Stomach (tissue), 9 donors: ENCODE results near the gene NDST1. TPM values are rescaled to one million over a fixed set of nuclear protein-coding genes. Genes with fewer than 3 reads are reported as not detected.

Experiments
- DNase-seq, 2 donors: peaks; one replicate each; pipeline versions ENCODE4 v3.0.0 to v3.0.0-alpha.2; 2013 to 2019
- H3K27ac ChIP-seq, 5 donors: fragments of 200-600 bp in 4 of 5; sonication (generic) in 4 of 5; one replicate each; pipeline ENCODE4 v1.5.1; 2013 to 2019; ENCODE audit warnings: mild to moderate bottlenecking in 1 of 5, moderate library complexity in 1 of 5
- H3K27me3 ChIP-seq, 3 donors: fragments of 200-600 bp; sonication (generic); one replicate each; pipeline ENCODE4 v1.5.1; 2017 to 2019; ENCODE audit warnings: mixed run types in 1 of 3
- H3K36me3 ChIP-seq, 4 donors: fragments of 200-600 bp; sonication (generic); 1 replicate in 3 of 4; 2 replicates in 1 of 4; pipeline ENCODE4 v1.5.1; 2016 to 2019
- H3K4me1 ChIP-seq, 4 donors: fragments of 200-600 bp; sonication (generic); one replicate each; pipeline ENCODE4 v1.5.1; 2016 to 2019
- H3K4me3 ChIP-seq, 4 donors: fragments of 200-600 bp; sonication (generic) in 3 of 4; one replicate each; pipeline ENCODE4 v1.5.1; 2016 to 2019; ENCODE audit warnings: mild to moderate bottlenecking in 1 of 4
- H3K9me3 ChIP-seq, 4 donors: fragments of 200-600 bp; sonication (generic); one replicate each; pipeline ENCODE4 v1.5.1; 2016 to 2019
- EP300 ChIP-seq: sonication (generic); formaldehyde crosslinking; IDR thresholded peaks from one replicate; pipeline ENCODE4 v1.6.1; 2017; ENCODE audit warnings: antibody characterized with exemption
- POLR2A ChIP-seq, 4 donors: fragments of 450-650 bp; IDR thresholded peaks; one replicate each; pipeline ENCODE4 v1.6.1; 2016; ENCODE audit warnings: antibody characterized with exemption in 4 of 4, control low read depth in 2 of 4, mild to moderate bottlenecking in 1 of 4, moderate library complexity in 1 of 4
- POLR2AphosphoS5 ChIP-seq, 3 donors: sonication (generic); formaldehyde crosslinking; IDR thresholded peaks; one replicate each; pipeline ENCODE4 v1.6.1; 2016; ENCODE audit warnings: antibody characterized with exemption in 3 of 3
- WGBS, 5 donors: extraction: QIAGEN DNeasy Blood & Tissue Kit in 3 of 5; methylation state at CpG; one replicate each; pipeline versions ENCODE4 v1.1.5 to v1.1.7; 2013 to 2018; 5-methylcytosine and 5-hydroxymethylcytosine counted together
- intact Hi-C: fragments of 100-400 bp; cut with DNase I; formaldehyde crosslinking; loops from one replicate; pipeline ENCODE4 v1.15.1; 2023; ENCODE audit warnings: low total_unique reads
- polyA plus RNA-seq, 3 donors: library from polyadenylated mRNA; stranded (reverse); fragments of 200-250 nt; gene quantifications; one replicate each; pipeline ENCODE4 v1.2.3, GENCODE V29; 2013
- total RNA-seq, 5 donors: library from RNA; depleted of rRNA; stranded (reverse); fragments of >200 nt; gene quantifications; one replicate each; pipeline versions ENCODE4 v1.1.0 to v1.2.3, GENCODE V29; 2014 to 2016
- TF ChIP-seq, protein P1 (sequence below), 7 experiments: fragments of 450-650 bp in 4 of 7; fragments of 200-600 bp in 3 of 7; sonication (generic) in 3 of 7; IDR thresholded peaks; one replicate each; pipeline ENCODE4 v1.5.1; 2016 to 2019; ENCODE audit warnings: antibody characterized with exemption in 7 of 7, control low read depth in 2 of 7, mild to moderate bottlenecking in 1 of 7
- donor health status: healthy with polysubstance abuse.
- donor health status: Bipolar disorder and iron deficiency.
- donor health status: healthy.

Gene NDST1
- total and polyA plus RNA-seq, 8 donors, result 6.4 to 32.9 (median 15.9) TPM

DNA sequence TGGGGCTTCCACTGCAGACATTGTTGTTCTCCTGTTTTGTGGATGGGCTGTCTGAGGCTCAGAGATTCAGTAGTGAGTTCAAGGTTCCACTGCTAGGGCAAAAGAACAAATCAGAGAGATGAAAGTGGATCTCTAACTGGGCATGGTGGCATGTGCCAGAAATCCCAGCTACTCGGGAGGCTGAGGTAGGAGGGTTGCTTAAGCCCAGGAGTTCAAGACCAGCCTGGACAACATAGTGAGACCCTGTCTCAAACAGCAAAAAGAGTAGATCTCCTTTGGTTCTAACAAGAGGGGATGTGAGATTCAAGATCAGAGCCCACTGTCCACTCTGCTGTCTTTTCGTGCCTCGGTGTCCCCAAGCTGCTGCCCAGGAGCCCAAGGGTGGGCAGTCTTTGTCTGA lies 11.8 kb upstream of the NDST1 start:
- peaks cover 0 to 6% (median 1%) of the 10 kb centered on the region in 4 donors for H3K36me3 ChIP-seq
- WGBS, 5 donors, result 85 to 91% (median 86%) methylated on average over 3 of the region's 3 CpGs
- H3K4me3 ChIP-seq, result no peak overlapping the region
- TF ChIP-seq EP300, result no peak
- TF ChIP-seq POLR2A (IDR thresholded peaks at IDR 0.05), result no peak
- TF ChIP-seq, protein P1, sequence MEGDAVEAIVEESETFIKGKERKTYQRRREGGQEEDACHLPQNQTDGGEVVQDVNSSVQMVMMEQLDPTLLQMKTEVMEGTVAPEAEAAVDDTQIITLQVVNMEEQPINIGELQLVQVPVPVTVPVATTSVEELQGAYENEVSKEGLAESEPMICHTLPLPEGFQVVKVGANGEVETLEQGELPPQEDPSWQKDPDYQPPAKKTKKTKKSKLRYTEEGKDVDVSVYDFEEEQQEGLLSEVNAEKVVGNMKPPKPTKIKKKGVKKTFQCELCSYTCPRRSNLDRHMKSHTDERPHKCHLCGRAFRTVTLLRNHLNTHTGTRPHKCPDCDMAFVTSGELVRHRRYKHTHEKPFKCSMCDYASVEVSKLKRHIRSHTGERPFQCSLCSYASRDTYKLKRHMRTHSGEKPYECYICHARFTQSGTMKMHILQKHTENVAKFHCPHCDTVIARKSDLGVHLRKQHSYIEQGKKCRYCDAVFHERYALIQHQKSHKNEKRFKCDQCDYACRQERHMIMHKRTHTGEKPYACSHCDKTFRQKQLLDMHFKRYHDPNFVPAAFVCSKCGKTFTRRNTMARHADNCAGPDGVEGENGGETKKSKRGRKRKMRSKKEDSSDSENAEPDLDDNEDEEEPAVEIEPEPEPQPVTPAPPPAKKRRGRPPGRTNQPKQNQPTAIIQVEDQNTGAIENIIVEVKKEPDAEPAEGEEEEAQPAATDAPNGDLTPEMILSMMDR (IDR thresholded peaks at IDR 0.05), result no peak
- TF ChIP-seq POLR2AphosphoS5 (IDR thresholded peaks at IDR 0.05), result no peak
- intact Hi-C loops, result no loop called here
- no peaks in the 10 kb centered on the region for H3K9me3 ChIP-seq
- H3K27me3 ChIP-seq, result no peaks in the 10 kb centered on the region
- peak overlapping the region in 4 of 5 donors; percentile 60 to 73 (median 71) for H3K27ac ChIP-seq
- no peak for DNase-seq
- H3K4me1 ChIP-seq, result peaks cover 61 to 80% (median 72%) of the 10 kb centered on the region in 4 donors

DNA sequence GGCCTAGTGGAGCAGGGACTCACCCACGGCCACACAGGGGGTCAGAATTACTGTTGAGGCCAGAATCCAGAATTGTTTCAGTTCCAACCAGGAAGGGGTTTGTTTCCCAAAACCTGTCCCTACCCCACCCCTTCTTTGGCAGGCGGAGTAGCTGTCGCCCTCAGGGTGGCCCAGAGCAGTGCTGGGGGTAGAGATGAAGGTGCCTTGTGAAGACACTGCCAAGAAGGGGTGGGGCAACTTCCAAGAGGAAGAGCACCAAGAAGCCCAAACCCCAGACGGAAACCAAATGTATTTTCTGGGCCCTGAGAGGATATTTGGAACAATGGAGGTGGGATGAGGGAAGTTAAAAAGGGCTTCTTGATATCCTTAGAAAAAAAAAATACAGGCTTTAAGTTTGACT lies 11.4 kb upstream of the NDST1 start:
- H3K9me3 ChIP-seq, result no peaks in the 10 kb centered on the region
- H3K36me3 ChIP-seq, result peaks cover 0 to 4% (median 1%) of the 10 kb centered on the region in 4 donors
- peak overlapping the region in 4 of 5 donors; percentile 60 to 73 (median 71) for H3K27ac ChIP-seq
- intact Hi-C loops, result no loop called here
- no peak for DNase-seq
- WGBS, 5 donors, result 64 to 79% (median 71%) methylated on average over 4 of the region's 4 CpGs
- no peak for TF ChIP-seq POLR2A (IDR thresholded peaks at IDR 0.05)
- TF ChIP-seq EP300, result no peak
- no peak for TF ChIP-seq POLR2AphosphoS5 (IDR thresholded peaks at IDR 0.05)
- TF ChIP-seq, protein P1 (IDR thresholded peaks at IDR 0.05), result no peak
- H3K27me3 ChIP-seq, result no peaks in the 10 kb centered on the region
- peaks cover 60 to 80% (median 70%) of the 10 kb centered on the region in 4 donors for H3K4me1 ChIP-seq
- no peak overlapping the region for H3K4me3 ChIP-seq

GRCh38 chr5:150497274-150497988 lies 10.5 kb upstream of the NDST1 start:
- H3K9me3 ChIP-seq, result no peaks in the 10 kb centered on the region
- H3K4me3 ChIP-seq, result no peak overlapping the region
- intact Hi-C loops, result no loop called here
- TF ChIP-seq EP300 (no peak), POLR2A (IDR thresholded peaks at IDR 0.05) (no peak), POLR2AphosphoS5 (IDR thresholded peaks at IDR 0.05) (peak in 2 of 3 donors; percentile 59 to 82)
- TF ChIP-seq, protein P1 (IDR thresholded peaks at IDR 0.05), result no peak
- H3K36me3 ChIP-seq, result peaks cover 0 to 3% (median 0%) of the 10 kb centered on the region in 4 donors
- 48 to 74% (median 50%) methylated on average over 6 to 14 of the region's 14 CpGs for WGBS, 5 donors
- peak overlapping the region; percentile 12 to 73 (median 70) for H3K27ac ChIP-seq
- H3K4me1 ChIP-seq, result peaks cover 58 to 80% (median 70%) of the 10 kb centered on the region in 4 donors
- no peaks in the 10 kb centered on the region for H3K27me3 ChIP-seq
- peak; percentile 68 to 82 for DNase-seq

DNA sequence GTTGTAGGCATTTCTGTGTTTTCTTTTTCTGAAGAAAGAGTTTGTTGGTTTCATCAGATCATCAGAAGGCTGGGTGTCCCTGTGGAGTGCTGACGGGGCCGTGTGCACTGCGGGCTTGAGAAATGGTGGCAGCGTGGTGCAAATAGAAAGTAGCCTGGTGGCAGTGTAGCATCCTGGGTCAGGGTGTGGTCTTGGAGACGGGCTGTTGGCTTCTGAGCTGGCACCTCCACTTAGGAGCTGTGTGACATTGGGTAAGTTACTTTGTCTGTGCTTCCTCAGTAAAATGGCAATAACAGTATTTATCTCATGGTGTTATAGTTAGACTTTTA lies 10.0 kb upstream of the NDST1 start:
- WGBS, 5 donors, result 69 to 83% (median 79%) methylated on average over 5 of the region's 5 CpGs
- peaks cover 58 to 80% (median 69%) of the 10 kb centered on the region in 4 donors for H3K4me1 ChIP-seq
- peak overlapping the region; percentile 12 to 73 (median 70) for H3K27ac ChIP-seq
- intact Hi-C loops, result no loop called here
- H3K9me3 ChIP-seq, result no peaks in the 10 kb centered on the region
- no peaks in the 10 kb centered on the region for H3K27me3 ChIP-seq
- no peak for DNase-seq
- TF ChIP-seq POLR2A (IDR thresholded peaks at IDR 0.05) (no peak), EP300 (no peak), POLR2AphosphoS5 (IDR thresholded peaks at IDR 0.05) (no peak)
- TF ChIP-seq, protein P1 (IDR thresholded peaks at IDR 0.05), result no peak
- no peaks in the 10 kb centered on the region for H3K36me3 ChIP-seq
- H3K4me3 ChIP-seq, result no peak overlapping the region
